SIG-M5 (cell line): ENCODE measurements around the gene PTPMT1.

Experiments used
- DNase-seq: peaks from one replicate; lab custom pipeline; 2025; lab: John Stamatoyannopoulos, UW

Gene PTPMT1

DNA sequence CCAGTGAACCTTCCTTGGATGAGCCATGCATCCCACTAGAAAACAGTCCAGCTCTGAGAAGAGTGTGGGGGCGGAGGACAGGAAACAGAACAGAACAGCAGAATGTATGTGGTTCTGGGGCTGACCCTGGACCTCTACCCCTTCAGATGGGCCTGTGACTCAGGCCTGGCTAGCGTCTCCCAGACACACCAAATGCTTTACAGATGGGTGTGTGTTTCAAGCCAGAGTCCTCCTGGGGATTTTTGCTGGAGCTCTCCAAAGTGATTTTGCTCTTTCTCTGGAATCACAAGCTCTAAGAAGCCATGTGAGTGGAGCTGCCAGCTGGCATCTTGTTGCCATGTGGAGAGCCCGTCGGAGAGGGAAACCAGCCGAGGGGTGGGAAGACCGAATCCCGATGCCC, 42.0 kb downstream of the PTPMT1 start:
- DNase-seq = no peak

DNA sequence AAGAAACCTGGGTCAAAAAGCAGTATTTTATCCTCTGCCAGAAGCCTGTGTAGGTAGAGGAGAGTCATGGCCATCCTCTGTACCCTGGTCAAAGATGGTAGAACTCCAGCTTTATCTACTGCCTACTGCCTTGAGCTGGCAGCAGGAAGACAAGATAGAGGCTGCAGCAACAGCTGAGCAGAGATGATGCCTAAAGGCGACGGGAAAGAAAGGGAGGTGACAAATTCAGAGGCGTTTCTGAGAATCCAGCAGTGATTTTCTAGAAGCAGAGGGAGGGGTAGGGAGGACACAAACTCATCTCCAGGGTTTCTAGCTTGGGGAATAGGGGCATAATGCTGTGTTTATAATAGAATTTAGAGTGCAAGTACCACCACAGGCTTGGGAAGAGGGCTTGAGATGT, 44.3 kb downstream of the PTPMT1 start:
- no peak for DNase-seq

DNA sequence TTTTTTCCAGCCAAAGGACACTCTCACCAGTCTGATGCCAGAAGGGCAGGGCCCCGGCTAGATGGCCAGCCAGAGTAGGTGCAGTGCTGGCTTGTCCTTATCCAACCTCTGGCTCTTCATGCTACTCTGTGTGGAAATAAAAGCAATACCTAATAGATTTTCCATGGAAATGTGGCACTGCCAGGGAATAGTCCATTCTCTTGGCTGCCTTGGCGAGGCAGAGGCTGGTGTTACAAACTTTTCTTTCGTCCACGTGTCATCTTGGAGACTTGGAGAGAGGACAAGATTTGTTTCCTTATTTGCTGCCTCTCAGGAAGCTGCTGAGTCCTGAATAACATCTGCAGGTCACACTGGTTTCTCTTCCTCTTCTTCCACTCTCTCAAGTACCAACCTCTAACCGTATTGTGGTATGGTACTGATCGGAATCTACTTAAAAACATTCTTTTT, 46.0 kb downstream of the PTPMT1 start:
- DNase-seq = peak; percentile 21

DNA sequence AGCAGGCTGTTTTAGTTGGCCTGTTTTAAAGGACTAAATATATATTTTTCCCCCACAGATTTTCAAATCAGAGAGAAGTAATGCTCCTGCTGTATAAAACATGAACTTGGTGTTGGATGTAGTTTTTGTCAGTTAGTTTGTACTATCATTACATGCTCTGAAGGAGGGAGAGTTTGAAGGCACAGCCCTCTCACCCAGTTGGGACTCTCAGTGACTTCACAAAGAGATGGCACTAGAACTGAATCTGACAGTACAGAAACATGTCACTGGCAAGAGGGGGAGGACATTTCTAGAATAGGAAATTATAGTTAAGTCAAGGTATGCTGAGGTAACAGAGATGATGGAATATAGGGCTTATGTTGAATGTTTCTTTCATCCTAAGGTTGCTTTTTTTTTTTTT, 49.9 kb downstream of the PTPMT1 start:
- DNase-seq = no peak

DNA sequence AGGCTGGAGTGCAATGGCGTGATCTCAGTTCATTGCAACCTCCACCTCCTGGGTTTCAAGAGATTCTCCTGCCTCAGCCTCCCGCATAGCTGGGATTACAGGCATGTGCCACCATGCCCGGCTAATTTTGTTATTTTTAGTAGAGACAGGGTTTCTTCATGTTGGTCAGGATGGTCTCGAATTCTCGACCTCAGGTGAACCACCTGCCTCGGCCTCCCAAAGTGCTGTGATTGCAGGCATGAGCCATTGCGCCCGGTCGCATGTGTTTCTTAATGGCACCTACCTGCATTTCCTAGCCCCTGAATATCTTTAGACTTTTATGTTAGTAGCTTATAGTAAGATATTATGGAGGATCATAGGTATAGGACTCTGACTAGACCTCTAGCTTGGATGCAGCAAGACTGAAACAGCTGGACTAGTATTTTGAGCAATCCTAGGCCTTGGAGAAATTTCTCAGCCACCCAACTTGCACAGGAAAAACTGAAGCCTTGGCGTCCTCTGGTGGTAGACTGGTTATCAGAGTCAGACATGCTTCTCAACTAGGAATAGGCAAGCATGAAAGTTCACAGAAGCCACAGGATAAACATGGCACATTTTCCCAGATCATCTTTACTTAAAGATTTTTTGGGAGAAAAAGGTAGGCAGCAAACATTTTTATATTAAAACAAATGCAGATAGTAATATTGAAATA, 51.5 kb downstream of the PTPMT1 start:
- no peak for DNase-seq

DNA sequence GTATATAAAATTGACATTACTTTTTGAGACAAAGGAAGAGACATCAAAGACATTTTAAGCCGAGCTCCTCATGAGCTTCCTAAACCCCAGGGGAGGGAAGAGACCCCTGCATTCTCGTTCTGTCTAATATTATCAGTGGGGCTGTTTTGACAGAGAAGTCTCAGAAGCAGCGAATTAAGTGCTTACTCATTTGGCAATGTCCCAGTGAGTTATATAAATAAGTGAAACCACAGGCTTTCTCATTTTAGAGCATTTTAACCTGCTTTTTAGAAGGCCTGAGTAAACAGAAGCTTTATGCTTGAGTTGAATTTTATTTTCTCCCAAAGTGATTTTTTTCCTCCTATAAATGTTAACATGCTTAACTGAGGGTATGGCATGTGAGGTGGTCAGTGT, 52.0 kb downstream of the PTPMT1 start:
- no peak for DNase-seq

DNA sequence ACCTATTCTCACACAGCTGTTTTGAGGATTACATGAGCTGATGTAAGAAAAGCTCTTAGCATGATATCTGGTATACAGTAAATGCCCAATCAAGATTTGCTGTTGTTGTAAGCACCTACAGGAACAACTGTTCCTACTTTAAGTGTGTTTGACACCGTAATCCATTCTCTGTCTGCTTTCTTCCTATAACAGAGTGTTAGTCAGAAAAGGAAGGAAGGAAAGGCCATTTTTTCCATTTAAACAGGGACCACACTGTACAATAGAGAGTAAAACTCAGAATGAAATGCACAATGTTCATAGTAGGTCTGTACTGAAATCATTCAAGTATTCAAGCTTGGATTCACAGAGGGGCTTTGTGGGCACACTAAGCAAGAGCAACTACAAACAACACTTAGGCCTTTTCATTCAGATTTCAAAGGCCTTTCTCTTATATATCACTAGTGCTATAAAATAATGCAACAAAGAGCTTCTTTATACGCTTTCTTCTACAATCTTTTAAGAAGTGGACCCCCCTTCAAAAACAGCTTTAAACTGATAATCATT, 55.5 kb downstream of the PTPMT1 start:
- no peak for DNase-seq
